Measurements from ENCODE around the gene SNCAIP.

Gene SNCAIP

DNA sequence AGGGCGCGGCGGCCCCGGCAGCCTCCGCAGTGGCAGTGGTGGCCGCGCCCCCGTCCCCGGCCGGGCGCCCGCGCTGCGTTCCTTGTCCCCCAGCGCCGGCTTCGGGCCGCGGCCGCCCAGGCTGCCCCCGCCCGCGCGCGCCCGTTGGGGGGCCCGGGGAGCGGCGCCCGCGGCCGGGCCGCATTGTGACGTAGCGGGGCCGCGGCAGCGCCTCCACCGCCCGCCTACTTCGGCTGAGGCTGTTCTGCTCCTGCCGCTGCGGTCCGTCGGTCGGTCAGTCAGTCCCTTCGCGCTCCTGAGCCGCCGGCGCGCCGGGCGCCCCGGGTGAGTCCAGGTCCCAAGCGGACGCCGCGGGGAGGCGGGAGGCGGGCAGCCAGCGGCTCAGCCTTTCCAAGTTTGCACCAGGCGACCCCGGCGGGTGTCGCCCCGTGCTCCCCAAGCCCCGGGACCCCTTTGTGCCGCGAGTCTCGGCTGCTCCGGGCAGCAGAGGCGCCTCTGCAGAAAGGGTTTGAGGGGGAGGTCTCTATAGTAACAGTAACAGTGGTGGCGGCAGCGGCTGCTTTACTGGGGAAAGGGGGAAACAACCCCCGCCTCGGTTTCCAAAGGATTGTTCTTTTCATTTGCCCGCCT is at the start of gene SNCAIP:
SNCAIP (plus strand) TSS at position 277 of the 630 bp plus-strand sequence. CDS start 78,898 bp downstream, outside the sequence.
- DNase-seq: peak in 1 of 2 experiments; percentile 40

DNA sequence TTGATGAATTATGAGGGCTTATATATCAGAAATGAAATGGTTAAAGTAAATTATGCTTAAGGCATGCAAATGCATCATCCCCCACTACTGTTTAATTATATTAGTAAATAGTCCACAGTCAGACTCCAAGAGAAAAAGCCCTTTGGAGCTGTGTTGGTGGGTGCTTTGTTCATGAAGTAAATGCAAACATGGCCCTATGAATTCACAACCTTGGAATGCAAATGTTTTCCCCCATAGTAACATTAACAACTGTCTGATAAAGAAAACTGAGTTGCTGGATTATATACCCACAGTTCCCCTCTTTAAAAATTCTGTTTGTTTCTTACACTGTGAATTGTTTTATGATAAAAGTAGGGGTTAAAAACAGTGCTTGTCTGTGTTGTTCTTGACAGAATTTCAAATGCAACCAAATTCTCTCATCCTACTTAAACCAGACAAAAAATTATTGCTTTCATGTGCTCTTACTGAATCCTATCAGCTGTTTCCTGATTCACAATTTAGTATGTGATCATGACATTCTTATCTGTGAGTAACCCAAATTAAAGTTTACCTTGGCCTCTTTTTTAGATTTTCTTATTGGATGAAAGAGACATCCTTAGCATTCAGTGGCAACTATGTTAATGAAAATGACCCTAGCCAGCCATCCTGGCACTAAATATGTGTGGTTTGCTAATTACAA is 48.5 kb upstream of the SNCAIP start:
- DNase-seq: no peak

GRCh38 chr5:122264610-122265009 is 47.4 kb upstream of the SNCAIP start:
- DNase-seq: no peak

DNA sequence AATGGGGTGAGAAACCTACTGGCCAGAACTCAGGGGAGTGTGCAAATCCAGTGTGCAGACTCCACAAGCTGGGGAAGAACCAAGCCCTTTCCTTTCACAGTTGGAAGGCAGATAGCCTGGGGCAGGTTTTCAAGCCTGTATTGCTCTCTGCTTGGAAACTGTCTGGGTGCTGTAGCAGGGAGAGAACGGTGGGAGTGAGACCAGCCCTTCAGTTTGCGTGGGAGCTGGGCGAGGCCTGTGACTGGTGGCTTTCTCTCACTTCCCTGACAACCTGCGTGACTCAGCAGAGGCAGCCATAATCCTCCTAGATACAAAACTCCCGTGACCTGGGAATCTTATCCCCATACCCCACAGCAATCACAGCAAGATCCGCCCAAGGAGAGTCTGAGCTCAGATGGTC is 44.9 kb upstream of the SNCAIP start:
- DNase-seq: no peak

- DNase-seq: no peak
Observed at GRCh38 chr5:122273696-122274095, 38.3 kb upstream of the SNCAIP start.

- DNase-seq: no peak
Observed at GRCh38 chr5:122283592-122283991, 28.4 kb upstream of the SNCAIP start.

- DNase-seq: no peak
Observed at GRCh38 chr5:122286541-122286940, 25.5 kb upstream of the SNCAIP start.

- DNase-seq: no peak
Observed at GRCh38 chr5:122287101-122287500, 24.9 kb upstream of the SNCAIP start.

- no peak for DNase-seq
Observed at GRCh38 chr5:122291000-122291901, 20.8 kb upstream of the SNCAIP start.

- DNase-seq: peak in 1 of 2 experiments; percentile 4
Observed at GRCh38 chr5:122292332-122292731, 19.7 kb upstream of the SNCAIP start.

DNA sequence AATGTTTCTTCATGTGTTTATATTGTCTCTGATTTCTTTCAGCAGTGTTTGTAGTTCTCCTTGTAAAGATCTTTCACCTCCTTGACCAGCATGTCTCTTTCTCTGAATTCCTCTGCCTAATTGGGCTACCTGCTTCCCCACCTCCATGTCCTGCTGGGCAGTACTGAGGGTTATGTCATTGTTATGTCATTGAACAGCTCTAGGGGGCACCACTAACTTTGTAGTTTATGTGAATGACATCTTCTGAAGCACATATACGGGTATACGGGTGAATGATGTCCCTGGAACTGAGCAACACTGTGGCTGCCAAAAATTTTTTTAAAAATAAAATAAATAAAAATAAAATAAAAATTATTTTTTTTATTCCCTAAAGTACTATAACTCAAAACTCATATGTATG is 16.9 kb upstream of the SNCAIP start:
- peak in 1 of 2 experiments; percentile 27 for DNase-seq

DNA sequence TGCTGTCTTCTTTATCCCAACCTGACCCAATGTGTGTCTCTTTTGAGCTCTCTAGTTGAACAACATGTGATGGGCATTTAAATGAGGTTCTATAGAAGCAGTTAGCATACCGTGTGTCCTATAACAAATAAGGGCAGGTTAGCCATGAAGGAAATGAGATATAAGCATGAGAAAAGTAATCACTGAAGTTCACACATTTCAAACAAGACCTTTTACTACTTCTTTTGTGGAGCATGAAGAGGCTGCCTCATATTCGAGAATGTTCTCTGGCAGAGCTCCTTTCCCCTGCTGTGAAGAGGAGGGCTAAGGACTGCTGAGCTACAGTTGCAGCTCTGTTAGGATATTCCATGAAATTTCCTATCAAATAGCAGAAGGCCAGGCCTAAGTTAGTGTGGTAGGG is 15.2 kb upstream of the SNCAIP start:
- DNase-seq: no peak

DNA sequence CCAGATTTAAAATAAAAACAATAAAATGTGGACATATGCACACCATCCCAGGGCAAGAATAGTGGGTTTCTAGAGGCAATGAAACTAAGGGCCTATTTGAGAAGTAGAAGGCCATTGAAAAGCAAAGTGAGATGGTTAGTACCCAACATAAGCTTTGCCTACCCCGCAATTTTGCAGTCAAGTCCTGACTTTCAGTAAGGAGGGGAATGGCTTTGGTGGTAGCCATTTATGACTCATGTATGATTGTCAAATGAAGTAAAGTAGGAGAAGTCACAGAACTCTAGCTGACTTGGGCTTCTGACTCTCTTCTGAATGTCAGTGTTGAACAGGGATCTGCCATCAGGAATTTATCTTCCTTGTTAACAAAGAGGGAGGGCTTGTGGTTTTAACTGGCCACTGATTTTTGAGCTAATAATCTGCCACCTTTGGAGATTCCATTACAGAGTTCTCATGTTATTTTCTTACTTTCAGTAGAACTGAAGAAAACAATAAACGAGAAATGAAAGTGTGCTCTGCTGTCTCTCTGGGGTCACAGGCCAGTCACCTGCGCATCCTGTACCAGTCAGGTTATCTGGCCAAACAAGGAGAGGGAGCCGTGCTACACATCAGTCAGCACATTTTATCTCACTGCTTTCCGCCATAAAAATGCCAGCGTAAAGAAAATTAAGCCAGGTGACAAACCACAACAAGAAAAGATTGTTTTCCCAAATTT is 14.3 kb upstream of the SNCAIP start:
- no peak for DNase-seq

DNA sequence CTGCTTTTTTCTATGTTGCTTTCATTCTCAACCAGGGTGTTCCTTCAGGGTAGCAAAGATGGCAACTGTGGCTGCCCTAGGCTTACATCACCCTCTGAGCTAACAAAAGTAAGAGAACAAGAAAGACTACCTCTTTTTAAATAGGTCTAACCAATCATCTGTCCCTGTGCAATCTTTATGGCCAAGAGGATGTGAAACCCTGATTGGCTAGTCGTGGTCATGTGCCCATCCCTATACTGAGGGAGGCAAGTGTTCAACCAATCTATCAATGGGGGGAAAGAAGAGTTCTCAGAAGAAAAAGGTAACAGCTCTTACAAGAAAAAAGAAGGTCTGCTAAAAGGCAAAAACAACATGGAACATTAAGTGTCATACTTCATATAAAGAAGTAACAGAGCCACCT is 11.7 kb upstream of the SNCAIP start:
- no peak for DNase-seq

DNA sequence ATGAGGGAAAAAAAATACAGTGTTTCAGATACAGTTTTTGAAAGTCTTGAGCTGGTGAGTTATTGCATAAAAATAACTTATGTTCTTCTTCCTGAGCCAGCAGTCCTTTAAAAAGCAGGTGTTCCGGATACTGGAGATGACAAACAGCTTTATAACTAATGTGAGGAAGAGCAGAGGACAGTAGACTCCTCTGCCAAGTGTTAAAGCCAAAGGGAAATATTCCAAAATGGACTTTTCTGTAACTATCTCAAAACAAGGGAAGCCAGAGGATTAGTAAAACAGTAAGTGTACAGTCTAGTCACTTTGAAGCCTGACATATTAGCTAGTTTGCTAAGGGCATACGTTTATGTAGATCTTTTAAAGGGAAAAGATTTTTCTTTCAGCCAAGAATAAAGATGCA is 11.0 kb upstream of the SNCAIP start:
- no peak for DNase-seq

DNA sequence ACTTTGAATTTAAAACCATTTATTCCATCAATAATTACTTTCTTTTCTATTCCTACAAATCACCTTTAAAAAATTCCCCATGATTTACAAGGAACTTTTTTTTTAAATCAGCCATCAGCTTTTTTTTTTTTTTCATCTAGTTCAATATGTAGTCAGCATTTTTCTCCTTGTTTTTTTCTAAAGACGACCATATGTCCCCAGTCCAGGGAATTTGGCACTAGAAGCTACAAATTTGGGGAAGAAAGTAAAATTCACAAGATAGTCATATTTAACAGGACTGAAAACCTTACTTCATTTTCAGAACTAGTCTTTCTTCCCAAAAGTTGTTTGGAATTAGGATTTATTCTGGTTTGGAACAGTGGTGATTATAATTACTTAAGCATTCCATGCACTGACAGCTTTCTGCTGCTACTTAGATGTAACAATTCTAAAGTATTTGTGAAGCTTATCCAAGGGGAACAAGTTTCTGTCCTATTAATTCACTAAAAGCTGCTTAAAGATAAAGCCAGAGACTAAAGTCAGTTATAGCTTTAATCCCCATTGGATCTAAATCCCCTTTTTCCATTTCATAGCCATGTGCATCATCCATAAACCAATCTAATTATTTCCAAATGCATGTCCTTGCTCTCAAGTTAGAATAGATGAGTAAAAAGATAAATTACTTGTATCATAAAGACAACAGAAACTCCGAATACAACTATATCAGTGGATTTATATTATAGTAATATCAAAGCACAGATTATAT is 7.4 kb upstream of the SNCAIP start:
- peak in 1 of 2 experiments; percentile 66 for DNase-seq

- DNase-seq: no peak
Observed at GRCh38 chr5:122306461-122306860, 5.6 kb upstream of the SNCAIP start.

DNA sequence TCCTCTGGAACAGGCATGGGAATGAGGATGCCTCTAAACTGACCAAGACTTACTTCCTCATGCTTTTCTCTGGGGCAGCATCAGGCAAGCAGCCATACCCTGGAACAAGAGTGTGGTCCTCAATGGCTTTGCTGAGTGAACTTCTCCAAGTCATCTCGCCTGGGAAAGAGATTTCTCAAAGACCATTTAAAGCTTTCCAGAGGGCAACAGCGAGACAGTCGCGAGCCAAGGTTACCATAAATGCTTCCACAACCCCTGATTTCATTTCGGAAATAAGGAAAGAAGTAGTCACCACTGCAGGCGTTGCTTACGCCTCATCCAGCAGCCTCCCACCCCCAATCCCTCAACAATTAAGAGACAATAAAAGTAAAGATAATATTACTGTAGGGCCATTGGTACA is 1.1 kb upstream of the SNCAIP start:
- DNase-seq: no peak

GRCh38 chr5:122311497-122311960 is 508 bp upstream of the SNCAIP start:
- DNase-seq: peak in 1 of 2 experiments; percentile 13

DNA sequence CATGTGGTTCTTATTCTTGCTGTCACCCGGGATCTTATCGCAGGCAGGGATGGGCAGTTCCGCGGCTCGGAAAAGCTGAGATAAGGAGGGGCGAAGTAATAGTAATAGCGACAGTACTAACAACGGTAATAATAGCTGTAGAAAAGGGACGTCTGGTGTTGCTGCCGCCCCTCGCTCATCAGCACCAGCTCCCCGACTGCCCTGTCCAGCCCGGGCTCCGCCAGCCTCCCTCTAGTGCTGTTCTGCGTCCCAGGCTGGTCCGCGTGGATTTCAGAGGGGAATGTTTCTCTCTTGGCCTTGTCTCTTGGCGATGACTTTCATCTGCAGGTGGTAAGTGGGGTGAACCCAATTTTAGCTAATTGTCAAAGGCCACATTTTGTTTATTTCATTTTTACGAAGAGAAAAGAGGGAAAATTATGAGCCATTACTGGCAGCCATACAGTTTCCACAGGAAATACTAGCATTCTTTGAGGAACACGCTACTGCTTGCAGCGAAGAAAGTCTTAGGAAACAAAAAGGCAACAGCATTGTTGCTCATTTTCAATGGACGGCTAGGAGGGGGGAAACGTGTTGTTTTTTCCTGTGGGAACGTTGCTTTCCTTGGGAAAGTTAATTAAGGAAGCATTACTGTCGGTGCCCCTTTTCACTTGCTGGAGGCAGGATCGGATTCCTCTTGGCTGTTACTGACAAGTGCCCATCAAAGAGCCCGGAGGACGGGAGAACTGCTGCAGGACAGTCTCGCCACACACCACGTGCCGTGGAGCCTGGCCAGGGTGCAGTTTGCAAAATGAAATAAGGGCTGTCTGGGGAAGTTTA is 762 bp downstream of the SNCAIP start:
- DNase-seq: peak; percentile 29 to 40

DNA sequence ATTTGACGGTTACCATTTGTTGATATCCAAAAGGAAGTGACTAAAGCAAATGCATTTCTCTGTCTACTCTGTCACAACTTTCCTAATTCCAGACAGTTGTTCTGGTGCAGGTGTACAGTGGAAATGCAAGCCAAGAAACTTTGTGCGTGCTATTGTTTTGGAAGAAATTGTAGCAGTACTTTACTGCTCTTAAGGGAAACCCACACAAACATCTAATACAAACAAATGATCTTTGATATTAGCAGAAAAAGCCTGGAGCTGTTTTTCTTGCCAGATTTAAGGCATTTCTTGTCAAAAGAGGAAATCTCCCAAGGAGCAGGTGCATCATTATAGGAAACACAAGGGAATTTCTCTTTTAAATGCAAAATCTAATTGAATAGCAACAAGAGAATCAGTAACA is 2.0 kb downstream of the SNCAIP start:
- DNase-seq: no peak
